NCI-H1436 treated with DMSO at 0.1 percent for 48 hours (cell line): ENCODE results near the gene VIPAS39.
"Not testable (repeated sequence)": the region's sequence is repeated elsewhere in the genome, so short reads cannot be mapped to it uniquely, and the experiment has no call there.

ENCODE experiments used
- DNase-seq: peaks from one replicate; lab custom pipeline; 2025; lab: John Stamatoyannopoulos, UW

VIPAS39 gene

DNA sequence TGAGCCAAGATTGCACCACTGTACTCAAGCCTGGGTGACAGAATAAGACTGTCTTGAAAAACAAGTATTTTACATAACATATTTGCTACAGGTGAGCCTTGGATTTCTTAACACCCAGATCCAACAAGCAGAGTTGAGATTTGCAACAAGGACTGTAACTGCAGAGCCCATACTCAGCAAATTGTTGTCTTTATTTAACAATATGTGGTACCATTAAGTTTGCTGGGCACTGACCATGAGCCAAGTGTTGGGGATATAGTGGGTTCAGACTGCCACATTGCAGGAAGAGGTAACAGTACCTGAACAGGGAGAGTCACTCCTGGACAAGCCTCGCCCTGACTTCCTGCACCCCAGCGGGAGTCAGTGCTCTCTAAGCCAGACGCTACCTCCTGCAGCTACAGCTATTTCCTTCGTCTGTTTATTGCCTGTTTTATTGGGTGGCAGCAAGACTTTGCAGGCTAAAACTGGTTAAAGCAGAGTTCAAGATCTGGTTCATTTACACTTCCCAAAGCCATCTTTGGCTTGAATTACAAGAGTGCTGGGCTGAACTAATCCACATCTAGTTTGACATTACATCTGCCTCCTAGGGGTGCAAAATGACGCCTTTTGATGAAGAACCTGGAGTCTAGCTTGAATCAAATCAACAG is 12.9 kb upstream of the VIPAS39 start:
- DNase-seq = no peak

DNA sequence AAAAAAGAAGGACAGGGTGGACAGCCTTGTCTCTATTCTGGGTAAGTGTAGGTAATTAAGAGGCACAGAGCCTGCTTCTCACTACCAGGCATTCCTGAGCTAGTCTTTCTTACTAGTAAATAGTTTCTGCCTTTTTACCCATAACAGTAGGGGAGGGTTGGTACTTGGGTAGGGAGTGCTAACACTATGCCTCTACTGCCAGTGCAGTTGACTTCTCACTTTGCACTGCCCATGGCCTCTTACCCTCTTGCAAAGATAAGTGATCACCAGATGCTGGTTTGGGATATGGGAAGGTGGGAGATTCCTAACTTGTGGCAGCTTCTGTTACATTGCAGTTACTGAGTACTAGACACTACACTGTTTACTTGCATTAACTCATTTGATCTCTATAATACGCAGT is 12.1 kb upstream of the VIPAS39 start:
- DNase-seq = no peak

DNA sequence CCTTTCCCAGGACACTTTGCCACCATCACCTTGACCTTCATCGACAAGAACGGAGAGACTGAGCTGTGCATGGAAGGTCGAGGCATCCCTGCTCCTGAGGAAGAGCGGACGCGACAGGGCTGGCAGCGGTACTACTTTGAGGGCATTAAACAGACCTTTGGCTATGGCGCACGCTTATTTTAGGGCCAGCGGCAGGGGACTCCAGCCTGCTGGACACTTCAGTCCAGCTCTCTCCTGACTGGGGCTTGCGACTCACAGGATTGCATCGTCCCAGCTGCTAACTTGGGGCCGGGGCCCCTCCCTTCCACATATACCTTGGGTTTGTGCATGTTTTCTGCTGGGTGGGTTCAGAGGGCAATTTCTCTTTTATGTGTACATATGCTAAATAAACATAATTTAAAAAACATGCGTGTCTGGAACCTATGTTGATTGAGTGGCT is 11.7 kb upstream of the VIPAS39 start:
- no peak for DNase-seq

DNA sequence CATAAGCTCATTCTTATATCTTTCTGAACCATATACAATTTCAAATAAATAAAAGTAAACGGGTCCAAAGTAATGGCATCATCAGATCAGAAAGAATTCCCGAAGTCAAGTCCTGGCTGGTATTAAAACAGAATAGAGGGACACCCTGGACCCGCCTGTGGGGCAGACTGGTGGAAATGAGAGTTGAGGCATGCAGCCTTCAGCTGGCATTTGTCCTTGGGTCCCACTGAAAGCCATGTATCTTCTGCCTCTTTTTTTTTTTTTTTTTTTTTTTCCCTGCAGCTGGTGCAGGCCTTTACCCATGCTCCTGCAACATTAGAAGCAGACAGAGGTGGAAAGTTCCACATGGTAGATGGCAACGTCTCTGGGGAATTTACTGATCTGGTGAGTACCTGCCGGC is 10.4 kb upstream of the VIPAS39 start:
- DNase-seq = no peak

DNA sequence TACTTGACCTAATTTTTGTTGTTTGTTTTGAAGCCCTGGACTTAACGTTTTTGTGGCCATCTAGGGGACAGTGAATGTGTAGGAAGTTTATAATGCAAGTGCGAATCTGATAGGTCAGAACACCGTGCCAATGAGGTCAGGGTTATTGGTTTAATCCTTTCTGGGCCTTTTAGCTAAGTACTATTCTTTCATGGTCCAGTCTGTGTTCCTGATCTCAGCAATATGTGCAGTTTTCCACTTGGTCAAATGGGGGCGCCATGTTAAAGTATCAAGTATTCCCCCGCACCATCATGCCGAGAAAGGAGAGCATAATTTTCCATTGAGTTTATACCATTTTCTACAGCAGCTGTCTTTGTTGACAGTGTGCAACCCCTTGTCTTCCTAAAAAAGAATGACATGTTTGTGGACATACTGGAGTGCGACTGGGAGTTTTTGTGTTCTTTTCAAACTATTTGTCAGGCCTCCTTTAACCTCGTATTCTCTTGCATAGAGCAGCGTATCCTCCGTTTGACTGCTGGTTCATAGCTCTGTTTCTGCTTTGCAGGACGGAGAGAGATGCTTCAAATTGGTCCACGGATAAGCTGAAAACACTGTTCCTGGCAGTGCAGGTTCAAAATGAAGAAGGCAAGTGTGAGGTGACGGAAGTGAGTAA is 1.8 kb upstream of the VIPAS39 start:
- no peak for DNase-seq

DNA sequence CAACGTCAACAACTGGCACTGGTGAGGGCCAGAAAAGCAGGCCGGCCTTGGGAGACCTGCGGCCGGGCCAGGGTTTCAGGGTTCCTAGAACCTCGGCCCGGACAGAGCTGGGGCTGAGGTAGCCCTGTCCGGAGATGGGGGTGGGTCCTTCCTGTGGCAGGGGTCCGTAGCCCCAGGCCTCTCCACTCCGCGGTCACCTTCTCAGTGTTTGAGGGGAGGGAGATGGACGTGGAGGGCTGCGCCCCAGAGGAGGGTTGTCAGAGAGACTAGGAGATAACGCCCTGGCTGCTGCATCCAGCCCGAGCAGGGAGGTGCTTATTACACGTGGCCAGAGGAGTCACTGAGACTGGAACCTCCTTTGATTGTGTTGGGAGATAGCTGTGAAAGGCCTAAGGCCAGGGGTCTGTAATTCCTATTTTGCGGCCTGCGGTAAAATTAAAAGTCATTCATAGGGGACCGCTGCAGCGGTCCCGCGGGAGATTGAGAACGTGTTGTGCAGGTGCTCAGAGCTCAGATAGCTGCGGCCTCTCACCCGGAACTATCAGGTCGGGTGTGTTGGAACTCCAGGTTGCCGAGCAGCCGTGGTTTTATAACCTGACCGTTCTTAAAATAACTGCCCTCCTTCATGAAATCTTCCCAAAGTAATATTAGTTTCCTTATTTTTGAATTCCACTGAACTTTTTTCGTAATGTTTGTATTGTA is 999 bp upstream of the VIPAS39 start:
- DNase-seq = no peak

DNA sequence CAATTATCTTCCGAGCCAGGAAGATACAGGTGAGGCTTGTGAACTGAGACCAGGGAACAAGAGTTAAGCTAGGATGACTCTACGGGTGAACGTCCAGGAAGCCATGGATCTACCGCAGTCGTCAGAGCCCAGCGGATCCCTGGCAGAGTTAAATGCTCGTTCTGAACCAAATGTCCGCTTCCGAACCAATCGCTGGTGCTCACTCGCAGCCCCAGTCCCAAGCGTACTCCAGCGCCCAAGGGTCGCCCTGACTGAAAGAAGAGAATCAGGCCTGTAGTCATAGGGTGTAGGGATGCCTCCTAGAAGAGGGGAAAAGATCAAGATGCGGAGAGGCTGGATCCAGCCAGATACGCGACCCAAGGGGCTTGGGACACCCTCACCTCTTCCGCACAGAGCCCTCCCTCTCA is 283 bp downstream of the VIPAS39 start:
- no peak for DNase-seq

DNA sequence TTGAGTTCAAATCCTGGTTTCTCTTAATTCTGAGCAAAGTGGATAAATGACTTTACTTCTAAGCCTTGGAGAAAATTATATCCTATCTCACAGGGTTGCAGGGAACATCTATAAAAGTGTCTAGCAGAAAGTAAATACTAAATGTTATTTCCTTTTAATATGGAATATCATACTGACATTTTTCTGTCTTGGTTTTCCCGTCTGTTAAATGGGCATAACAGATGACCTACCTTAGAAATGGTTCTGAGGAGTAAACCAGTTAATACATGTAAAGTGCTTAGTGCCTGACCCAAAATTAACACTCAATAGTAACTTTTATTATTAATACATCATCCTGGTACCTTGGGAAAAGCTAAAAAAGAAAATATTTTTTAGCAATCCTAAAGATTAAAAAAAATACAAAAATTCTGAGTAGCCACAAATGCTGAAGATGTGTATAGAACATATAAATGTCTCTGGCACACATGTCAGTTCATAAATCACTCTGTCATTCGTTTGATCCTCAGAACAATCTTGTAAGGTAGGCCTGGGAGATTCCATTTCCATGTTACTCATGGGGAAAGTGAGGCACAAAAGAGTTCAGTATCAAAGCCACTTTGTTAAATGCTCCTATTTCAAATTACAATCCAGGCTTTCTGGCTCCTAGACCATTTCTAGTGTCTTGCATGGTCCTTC is 1.3 kb downstream of the VIPAS39 start:
- no peak for DNase-seq

DNA sequence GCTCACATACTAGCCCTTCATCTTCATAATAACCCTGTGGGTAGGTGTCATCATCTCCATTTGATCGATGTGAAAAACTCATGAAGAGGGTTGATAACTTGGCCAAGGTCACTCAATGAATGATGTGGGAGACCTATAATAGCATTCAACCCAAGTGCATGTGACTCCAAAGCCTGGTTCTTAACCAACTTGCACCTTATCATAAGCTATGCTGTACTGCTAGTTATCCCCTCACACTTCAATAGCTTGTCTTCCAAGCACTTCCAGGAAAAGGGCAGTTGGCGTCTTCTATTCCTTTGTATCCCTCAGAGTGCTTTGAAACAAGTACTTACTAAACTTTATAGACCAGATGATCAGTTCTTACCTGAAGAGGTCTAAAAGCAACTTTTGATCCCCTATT is 15.2 kb downstream of the VIPAS39 start:
- DNase-seq = no peak

DNA sequence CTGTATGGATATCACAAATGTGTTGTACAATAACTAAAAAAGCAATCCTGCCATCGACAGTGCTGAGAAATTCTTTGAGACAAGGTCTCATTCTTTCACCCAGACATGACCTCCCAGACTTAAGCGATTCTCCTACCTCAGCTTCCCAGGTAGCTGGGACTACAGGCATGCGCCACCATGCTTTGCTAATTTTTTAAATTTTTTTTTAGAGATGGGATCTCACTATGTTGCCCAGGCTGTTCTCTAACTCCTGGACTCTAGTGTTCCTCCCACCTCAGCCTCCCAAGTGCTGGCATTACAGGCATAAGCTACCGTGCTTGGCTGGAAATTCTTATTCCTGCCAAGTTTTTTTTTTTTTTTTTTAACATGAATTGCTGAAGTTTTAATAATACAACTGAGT is 17.5 kb downstream of the VIPAS39 start:
- no peak for DNase-seq

DNA sequence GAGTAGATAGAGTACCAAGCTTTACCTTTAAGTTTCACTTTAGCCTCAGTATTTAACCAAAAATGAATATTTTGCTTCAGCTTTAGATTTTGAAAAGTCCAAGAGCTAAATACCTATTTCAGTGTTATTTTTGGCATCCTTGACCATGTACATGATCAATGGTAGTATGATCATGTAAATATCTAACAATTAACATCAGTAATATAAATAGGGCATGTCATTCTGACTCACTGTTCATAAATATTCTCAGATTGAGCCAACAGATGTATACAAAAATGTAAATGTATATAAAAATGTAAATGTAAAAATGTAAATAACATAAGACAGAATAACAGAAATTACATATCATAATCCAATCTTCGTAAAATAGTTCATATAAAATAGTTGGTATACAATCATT is 18.8 kb downstream of the VIPAS39 start:
- no peak for DNase-seq

DNA sequence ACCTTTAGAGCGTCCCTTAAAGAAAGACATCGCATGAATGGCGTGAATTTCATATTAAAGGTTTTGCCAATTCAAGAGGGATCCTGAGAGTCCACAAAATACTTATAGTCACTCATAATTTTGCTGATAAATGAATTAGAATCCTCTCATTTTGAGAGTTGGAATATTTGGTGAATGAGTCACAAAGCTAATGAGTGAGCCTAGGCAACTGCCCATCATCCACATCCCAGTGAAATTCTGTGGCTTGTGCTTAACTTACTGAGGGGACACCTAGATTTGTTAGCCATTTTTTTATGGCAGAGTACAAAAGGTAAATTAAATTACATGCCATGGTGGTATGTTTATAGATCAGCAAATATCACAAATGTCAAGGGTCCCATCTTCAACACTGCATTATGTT is 21.4 kb downstream of the VIPAS39 start:
- DNase-seq = no peak

DNA sequence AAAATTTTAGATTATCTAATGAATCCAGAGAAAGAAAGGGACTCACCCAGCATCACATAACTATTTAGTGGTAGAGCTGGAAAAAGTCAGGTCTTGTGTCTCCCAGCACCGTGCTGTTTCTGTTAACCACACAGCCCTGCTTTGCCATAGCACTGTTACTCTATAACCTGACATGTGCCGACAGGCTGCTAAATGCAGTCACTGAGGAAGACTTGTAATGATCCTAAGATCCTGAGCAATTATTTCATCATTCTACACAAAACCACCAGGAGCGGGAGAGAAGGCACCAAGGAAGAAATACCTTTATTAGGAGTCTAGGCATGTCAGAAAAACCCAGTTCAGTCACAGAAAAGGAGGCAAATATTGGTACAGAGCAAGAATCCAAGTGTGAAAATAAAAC is 31.0 kb downstream of the VIPAS39 start:
- no peak for DNase-seq

DNA sequence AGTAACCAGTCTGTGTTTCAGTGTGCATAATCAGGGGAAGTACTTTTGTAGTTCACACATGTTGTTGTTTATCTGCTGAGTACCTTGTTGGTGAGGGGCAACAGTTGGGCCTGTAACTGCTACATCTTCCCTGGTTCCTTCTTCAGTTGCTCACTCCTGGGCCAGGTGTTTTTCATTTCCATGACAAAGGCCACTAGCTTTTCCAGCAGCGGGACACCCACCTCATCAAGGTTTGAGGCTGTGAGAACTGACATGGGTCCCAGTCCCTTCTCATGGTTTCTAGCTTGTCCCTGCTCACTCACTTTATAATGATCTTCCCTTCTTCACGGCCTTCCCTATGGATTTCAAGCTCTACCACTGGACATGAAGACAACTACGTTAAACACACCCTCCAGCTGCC is 32.5 kb downstream of the VIPAS39 start:
- DNase-seq = no peak

DNA sequence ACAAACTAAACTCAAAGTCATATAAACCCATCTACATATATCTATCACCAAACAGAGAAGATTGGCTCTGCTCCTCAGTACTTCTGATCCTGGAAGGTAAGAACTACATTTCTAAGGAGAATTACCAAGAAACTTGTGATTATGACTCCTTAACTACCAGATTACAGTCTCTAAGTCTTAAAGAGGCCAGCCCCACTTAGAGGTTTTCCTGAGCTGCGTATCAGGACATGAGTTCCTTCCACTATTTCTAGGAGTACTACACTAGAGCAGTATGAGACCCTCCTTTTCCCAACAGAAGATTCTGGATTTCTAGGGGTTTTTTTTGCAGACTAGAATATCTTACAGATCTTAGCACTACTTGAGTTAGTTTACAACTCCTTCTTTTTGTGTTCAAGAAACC is 34.0 kb downstream of the VIPAS39 start, which contains the start of gene NOXRED1:
Gene NOXRED1, minus strand, starts transcription at position 101 of the 400 bp plus-strand sequence. CDS start 634 bp downstream, outside the sequence.
- DNase-seq = no peak

DNA sequence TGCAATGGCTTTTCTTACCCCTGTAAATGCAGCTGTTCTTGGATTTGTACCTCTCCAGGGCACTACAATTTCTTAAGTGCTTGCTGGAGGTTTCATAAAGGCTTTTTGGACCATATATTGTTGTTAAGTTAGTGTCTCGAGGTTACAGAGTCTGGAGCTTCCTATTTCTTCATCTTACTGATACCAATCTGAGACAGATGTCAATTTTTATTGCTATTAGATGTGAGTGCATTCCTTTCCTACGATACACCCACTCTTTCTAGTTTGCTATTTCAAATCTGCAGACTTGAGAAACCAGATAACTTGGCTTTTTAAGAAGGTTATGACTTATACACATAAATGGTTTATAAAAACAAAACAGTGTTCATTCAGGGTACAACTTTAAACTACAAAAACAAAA is 36.2 kb downstream of the VIPAS39 start:
- DNase-seq = no peak

DNA sequence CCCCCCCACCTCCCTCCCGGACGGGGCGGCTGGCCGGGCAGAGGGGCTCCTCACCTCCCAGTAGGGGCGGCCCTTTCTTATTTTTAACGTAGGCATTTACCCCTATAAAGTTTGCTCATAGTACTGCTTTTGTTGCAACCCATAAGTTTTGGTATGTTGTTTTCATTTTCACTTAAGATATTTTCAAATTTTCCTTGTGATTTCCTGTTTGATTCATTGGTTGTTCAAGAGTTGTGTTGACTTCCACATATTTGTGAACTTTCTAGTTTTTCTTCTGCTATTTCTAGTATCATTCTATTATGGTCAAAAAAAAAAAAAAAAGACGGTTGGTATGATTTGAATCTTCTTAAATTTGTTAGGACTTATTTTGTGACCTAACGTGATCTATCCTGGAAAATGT is 40.6 kb downstream of the VIPAS39 start:
- no peak for DNase-seq

DNA sequence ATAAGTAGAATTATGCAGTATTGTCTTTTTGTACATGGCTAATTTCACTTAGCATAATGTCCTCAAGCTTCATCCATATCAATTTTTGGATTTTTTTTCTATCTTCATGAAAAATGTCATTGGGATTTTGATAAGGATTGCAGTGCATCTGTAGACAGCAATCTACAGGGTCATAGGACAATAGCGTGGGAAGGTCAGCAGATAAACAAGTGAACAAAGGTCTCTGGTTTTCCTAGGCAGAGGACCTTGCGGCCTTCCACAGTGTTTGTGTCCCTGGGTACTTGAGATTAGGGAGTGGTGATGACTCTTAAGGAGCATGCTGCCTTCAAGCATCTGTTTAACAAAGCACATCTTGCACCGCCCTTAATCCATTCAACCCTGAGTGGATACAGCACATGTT is 41.3 kb downstream of the VIPAS39 start:
- DNase-seq = not testable (repeated sequence)

DNA sequence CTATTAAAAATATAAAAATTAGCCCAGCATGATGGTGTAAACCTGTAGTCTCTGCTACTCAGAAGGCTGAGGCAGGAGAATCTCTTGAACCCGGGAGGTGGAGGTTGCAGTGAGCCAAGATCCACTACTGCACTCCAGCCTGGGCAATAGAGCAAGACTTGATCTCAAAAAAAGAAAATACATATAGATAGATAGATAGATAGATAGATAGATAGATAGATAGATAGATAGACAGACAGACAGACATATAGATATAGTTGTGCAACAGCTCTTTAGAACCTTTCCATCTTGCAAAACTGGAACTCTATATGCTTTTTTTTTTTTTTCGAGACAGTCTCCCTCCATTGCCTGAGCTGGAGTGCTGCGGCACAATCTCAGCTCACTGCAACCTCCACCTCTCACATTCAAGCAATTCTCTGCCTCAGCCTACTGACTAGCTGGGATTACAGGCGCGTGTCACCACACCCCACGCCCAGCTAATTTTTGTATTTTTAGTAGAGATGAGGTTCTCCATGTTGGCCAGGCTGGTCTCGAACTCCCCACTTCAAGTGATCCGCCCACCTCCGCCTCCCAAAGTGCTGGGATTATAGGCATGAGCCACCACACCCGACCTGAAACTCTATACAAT is 41.9 kb downstream of the VIPAS39 start:
- not testable (repeated sequence) for DNase-seq

DNA sequence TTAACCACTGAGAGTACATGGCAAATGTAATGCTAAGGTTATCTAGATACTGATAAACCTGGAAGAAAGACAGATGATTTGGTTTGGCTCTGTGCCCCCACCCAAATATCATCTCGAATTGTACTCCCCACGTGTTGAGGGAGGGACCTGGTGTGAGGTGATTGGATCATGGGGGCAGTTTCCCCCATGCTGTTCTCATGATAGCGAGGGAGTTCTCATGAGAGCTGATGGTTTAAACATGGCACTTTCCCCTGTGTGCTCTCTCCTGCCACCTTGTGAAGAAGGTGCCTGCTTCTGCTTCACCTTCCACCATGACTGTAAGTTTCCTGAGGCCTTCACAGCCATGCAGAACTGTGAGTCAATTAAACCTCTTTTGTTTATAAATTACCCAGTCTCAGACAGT is 48.3 kb downstream of the VIPAS39 start:
- no peak for DNase-seq

DNA sequence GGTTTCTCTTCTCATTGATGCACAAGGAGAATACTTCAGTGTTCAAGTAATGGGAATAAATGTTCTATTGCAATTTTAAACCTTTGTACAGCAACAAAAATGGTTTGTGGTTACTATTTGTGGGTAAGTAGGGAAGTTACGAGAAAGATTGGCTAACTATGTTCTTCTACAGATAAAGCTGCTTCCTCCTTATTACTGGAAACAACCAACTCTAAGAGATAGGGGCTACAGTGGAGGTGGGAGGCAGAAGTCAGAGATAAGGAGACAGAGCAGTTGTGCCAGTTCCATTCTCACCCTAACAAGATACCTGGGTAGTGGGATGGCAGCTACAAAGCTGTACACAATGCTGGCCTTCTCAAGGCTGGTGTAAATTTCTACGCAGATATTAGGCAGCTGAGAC is 50.2 kb downstream of the VIPAS39 start:
- no peak for DNase-seq

DNA sequence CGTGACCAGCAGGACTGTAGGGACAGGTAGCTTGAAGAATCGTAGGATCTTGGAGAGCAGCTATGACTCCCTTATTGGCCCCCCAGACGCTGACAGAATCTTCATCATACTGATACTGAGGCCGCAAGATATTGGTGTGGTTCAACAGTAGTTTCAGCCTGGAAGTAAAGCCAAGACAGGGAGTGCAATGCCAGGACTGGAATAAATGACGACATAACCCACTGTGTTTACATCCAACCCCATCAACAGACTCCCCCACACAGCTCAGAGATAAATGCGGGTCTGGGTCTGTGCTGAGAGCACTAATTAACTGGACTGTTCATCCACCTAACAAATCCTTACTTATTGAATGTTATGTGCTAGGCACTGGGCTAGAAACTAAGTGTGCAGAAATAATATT is 50.7 kb downstream of the VIPAS39 start:
- no peak for DNase-seq
